Activated CD8-positive, alpha-beta memory T cell treated with anti-CD3 and anti-CD28 coated beads, Interleukin-2, amount 50 U/mL, for 24 hours (primary cell): ENCODE results near the gene KCNMB2.
"Not testable (repeated sequence)": the region's sequence is repeated elsewhere in the genome, so short reads cannot be mapped to it uniquely, and the experiment has no call there.

ENCODE experiments used
- DNase-seq: peaks from one replicate; pipeline ENCODE4 v3.0.0-alpha.2; 2020; ENCODE audit errors: extremely low read depth

KCNMB2 gene

DNA sequence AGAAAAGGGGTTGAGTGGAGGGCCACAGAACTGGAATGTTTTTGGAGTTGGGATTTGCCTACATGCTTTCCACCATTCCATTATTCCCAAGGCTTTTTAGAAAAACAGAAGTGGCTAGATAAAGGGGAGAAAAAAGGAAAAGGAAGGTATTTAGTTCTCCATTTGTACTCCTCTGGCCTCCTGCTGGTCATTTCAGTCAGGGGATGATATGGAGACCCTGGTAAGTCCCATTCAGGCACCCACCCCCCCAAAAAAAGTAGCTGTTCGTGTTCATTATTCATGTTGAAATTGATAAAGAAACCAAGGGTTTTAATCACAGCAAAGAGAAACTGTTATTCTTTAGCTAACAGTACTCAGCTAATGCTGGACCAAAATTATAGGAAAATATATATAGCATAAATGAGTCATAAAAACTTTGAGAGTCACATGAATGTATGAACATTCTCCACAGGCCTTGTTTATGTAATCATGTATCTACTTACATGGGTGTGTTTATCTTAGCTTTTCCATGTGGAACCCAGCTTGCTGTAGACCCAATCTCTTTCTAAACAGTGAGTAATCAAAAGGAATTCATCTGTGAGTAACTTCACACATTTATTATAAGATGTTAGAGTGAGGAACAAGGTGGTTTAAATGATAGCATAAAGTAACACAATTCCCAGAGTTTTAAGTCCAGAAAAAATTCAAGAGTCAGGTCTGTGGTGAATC lies 167.2 kb downstream of the KCNMB2 start:
- DNase-seq: no peak

DNA sequence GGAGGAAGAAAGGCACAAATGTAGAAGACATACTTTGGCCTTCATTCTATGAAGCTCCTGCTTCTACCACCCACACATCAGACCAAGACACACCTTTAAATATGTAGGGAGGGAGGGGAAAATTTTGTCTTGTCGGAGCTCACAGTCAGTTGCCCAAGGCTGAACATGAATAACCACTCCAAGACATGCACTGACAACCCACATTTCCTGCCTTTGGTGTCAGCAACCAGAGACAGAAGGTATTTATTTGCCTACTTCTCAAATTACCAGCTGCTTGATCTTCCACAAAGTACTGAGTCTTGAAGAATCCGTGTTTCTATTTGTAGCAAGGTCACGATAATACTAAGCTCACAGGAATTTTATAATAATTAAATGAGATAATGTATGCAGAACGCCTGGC lies 169.7 kb downstream of the KCNMB2 start:
- no peak for DNase-seq

DNA sequence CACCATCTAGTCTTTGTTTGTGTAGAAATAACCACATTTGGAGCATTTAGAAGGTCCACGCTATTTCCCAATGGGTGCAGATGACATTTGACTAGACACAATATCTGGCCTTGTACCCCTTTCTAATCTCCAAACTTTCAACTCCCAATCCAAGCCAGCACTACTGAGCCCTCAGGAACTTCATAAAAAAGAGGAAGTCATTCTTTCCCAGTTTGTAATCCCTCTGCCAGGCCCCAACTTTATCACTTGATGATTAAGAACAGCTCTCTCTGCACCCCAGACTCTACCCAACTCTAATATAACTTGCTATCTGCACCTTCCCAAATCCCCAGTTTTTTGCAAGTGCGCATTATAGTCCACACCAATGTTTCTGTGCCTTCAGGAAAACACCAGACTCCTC lies 170.2 kb downstream of the KCNMB2 start:
- no peak for DNase-seq

DNA sequence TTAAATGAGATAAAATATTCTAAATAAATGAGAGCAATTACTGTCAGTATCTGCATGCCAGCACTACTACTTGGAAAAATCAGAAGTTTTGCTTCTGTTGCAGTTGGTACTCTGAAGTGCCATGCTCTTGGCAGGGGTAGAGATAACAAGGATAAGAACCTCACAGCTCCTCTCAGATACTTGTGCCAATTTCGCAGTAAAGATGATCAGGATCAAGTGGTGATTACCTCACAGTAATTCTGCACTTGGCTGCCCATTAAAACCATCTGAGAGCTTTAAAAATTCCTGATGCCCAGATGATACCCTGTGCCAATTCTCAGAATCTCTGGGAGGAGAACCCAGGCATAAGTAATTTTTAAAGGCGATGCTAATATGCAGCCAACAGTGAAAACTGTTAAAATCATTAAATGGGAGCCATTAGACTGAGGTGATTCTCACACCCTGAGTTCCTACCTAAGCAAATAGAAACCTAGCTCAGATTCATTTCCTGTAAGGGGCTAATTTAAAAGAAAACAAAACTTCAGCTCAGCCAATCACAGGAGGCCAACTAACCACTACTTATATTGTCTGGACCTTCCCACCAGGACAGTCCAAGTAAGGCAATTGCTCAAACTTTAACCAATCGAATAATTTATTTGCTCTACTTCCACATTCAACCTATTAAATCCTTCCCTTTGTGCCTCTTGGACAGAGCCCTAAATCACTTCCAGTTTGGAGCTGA lies 171.2 kb downstream of the KCNMB2 start:
- DNase-seq: no peak

DNA sequence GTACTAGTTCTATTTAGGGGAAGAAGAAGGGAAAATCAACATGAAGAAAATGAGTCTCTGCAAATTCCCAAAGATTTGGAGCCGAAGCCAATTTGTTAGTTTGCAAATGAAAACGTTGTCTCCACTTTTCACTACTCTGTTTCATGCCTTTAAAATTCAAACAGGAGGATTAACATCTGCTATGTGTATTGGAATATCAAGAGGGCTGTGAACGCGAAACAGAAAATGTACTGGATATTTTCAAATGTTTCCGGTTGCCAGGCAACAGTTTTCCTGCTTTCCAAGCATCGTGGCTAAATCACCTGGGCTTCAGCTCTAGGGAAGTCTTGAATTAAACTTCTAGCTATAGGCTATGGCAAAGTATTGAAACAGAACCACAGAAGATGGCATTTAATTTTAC lies 172.8 kb downstream of the KCNMB2 start:
- DNase-seq: no peak

DNA sequence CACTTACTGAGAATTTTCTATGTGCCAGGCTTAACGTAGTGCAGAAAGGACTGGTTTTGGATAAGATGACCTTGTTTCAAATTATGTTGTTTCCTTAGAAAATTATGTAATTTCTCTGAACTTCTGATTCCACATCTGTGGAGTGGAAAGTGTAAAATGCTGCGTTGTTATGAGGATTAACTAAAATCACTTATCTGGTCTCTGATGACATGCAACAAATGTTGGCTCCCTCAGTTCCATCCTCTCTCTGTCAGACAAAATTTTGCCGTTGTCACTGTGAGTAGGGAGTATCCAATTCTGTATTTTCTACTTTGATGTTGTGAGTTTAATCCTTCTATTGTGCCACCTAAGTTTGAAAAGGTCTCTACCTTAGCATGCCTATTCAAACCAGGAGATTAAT lies 175.5 kb downstream of the KCNMB2 start:
- DNase-seq: no peak

DNA sequence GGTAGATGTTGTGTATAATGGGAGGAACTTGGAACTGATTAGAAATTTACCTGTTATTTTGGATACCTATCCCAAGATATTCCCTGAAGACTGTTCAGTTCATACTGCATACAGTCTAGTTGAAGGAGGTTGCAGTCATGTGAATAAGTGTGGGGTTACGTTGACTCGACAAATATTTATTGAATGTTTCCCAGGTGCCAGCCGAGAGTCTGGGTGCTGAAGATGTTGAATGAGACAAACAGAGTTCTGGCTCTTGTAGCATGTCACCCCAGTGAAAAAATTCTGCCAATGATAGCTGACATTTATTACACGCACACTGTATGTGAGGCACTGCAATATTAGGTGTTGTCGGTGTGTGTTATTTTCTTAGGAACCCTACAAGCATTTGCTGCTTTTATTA lies 176.0 kb downstream of the KCNMB2 start:
- no peak for DNase-seq

DNA sequence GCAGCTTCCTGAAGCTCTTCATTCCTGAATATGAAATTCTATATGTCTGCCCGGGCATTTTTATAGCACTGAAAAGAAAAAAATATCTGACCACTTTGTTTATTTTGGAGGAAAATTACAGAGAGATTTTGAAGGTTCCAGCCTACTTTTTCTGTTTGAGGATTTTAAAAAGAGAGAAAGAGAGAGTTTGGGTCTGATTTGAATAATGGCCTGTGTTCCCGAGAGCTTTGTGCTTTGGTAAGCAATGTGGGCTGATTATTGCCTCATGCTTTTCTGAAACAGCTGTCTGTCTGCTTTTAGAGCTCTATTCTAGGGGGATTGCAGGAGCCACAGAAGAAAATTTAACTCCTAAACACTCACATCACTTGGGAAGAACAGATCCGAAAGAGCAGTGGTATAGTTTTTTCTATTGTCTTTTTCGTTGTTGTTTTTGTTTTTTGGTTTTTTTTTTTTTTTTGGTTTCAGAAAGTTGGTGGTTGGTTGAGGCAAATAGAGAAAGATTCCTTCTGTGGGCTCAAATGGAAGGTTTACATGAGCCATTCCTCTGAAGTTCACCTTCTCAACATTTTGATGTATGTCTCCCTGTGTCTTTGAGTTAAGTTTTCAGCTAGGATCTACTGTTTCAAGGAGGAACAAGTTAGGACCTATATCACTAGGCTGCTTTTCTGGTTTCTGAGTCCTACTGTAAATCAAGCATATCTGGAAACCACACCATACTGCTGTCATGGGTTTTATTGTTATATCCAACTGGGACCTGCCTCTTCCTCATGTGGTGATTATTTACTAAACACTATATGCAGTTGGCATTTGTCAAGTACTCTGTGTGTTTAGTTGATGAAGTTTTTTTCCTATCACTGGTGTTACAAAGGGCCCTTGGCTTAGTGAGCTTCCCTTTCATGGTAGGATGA lies 178.9 kb downstream of the KCNMB2 start:
- no peak for DNase-seq

DNA sequence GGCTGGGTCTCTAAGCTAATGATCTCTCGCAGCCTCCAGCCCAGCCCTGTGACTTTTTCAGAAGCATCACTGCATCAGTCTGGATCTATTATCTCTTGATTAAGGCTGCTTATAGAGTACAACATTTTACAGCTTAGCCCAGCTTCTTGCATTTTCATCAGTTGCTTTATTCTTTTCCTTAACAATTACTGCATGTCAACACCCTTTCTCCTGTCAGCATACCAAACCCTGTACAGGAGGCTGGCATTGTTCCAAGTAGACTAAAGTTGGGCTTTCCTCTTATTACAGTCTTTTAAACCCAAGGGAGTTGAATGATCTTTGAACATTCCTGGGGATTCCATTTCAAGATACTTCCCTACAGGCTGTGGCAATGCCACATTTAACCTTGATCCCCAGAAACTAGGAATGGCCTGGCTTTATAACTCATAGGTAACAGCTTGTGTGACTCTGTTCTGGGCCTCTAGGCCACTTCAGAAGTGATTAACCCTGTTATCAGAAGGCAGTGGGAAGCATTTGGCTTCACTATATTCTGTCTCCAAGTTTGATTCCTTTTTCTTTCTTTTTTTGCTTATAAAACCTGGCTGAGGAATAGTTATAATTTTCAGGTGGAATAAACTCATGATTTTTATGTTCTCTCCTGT lies 182.9 kb downstream of the KCNMB2 start:
- DNase-seq: no peak

DNA sequence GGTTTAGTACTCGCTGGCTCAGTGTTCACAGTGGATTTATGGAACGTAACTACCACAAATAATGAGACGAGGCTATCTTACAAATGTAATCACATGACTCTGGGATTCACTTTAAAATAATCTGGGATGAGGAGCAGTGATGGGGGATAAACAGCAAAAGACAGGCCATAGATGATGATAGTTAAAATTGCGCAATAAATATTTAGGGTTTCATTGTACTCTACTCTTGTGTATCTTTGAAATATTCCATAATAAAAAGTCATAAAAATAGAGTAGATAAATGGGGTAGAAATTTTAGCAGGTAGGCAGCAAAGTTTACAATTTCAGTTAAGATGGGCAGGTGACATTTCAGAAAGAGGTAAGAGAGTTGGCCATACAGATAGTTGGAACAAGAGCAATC lies 196.6 kb downstream of the KCNMB2 start:
- DNase-seq: no peak

DNA sequence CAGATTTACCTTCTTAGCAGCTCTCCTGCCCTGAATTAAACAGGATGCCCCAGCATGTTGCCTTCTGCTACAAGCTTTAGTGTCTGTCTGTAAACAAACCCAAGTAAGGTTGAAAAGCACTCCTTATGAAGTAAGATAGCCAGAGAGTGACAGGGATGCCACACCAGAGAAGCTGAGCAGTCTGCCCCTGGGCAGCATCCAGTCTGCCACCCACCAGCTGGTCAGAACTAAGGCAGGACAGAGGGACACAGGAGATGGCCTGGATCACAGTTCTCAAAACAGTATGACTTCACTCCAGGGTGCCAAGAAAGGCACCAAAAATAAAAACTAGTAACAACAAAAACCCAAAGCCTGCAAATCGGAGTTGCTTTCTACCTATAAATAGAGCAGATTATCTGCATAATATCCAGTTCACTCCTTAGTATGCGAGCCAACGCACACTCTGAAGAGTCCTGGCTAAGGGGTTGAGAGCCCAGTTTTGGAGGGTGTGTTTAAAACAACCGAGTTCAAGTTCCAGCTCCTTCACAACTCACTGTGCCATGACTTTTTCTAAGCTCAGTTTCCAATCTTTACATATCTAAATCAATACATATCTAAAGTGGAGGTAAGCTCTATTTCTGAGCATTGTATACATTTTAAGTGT lies 198.9 kb downstream of the KCNMB2 start:
- no peak for DNase-seq

DNA sequence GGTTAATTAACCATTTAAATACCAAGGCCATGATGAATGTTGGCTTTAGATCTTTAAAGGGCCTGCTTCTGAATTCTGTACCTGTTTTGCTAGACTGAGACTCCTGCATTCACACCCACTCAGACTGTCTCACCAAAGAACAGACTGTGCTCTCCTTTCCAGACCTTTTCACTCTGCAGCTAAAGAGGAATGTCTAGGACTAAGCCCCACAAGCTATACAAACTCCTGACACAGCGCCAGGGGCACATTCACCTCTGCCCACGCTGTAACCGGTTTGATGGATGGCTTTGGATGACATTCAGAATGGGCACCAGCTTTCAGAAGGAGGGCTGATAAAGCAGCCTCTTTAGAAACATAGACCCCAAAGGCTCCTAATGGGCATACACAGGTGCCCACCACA lies 200.1 kb downstream of the KCNMB2 start:
- DNase-seq: no peak

DNA sequence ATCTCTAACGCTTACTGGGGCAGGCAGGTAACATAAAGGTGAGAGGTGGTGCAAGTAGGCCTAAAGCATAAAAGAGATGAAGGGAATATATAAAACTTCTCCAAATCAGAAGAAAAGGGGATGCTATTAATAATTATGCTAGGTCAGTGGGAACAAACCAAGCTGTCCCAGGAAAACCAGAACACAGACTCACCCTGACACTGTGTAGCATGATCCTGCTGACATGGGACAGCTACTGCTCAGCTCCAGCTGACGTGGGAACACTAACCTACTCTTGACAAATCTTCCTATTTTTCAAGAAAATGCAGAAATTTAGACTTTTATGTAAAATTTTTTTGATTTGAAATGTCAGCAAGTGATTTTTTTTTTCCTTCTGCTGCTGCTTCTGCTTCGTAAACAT lies 203.5 kb downstream of the KCNMB2 start:
- no peak for DNase-seq

DNA sequence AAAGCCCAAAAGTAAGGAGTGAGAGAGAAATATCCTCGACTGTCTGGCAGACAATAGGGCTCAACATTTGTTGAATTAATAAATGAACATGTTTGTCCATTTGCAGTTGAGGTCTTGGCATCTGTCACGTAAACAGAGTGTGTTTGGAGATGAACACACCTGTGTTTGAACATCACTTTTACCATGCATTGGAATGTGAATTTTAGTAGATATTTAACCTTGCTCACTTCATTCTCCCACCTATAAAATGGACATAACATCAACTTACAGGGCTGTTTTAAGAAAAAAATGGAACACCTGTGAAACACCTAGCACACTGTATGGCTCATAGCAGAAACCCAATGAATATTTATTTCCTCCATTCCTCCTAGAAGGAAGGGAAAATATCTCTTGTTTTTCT lies 204.8 kb downstream of the KCNMB2 start:
- no peak for DNase-seq

DNA sequence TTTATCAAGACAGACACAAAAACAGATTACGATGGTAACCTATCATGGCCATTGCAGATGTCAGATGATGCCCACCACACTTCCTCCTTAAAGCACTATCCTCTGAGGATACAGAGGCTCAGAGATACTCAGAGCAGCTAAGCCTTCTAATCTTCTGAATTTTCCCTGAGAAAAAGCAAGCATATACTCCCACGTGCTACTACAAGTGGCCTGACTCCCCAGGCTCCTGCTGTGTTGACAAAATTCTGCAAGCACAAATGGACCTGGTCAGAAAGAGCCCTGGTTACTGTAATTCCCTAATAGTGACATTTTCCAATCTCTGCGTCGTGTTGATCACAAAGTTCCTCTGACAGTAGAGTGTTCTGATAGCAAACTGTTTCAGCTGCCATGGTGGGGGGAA lies 207.1 kb downstream of the KCNMB2 start:
- DNase-seq: no peak

DNA sequence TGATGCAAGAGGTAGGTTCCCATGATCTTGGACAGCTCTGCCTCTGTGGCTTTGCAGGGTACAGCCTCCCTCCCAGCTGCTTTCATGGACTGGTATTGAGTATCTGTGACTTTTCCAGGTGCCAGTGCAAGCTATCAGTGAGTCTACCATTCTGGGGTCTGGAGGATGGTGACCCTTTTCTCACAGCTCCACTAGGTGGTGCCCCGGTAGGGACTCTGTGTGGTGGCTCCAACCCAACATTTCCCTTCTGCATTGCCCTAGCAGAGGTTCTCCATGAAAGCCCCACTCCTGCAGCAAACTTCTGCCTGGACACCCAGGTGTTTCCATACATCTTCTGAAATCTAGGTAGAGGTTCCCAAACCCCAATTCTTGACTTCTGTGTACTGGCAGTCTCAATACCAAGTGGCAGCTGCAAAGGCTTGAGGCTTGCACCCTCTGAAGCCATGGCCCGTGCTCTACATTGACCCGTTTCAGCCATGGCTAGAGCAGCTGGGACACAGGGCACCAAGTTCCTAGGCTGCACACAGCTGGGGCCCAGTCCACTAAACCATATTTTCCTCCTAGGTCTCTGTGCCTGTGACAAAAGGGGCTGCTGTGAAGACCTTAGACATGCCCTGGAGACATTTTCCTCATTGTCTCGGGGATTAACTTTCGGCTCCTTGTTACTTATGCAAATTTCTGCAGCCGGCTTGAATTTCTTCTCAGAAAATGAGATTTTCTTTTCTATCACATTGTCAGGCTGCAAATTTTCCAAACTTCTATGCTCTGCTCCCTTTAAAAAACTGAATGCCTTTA lies 209.8 kb downstream of the KCNMB2 start:
- not testable (repeated sequence) for DNase-seq

DNA sequence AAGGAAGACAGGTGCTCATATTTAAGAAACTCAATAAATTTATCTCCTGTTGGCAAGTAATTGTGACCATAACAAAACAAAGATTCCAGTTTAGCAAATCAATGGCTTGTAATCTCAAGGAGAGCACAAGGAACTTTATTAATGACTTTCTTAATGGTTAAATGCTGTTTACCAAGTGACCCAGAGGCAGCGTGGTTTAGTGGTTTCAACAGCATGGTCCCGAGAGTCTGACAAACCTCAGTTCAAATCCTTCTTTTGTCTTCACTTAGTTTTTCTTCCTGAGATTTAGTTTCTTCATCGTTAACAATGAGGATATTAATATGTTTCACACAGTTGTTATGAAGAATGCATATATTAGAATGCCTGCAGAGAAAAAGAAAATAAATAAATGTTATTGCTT lies 212.6 kb downstream of the KCNMB2 start:
- DNase-seq: no peak

DNA sequence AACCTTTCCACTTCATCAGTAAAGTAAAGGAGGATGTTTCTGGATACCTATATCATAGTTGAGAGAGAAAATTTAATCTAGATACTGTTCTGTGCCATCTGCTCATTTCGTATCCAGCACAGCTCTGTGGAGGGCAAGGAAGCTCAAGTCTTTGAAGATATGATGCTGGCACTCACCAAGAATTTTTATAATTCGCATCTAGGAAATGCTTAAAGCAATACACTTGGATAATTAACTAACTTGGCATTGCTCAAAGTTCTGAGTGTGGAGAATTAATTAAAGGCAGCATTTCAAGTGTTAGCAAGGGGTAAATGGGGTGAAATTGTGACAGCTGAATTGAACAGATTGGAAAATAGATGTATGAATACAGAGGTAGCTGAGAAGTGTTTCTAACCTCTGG lies 213.2 kb downstream of the KCNMB2 start:
- DNase-seq: no peak

DNA sequence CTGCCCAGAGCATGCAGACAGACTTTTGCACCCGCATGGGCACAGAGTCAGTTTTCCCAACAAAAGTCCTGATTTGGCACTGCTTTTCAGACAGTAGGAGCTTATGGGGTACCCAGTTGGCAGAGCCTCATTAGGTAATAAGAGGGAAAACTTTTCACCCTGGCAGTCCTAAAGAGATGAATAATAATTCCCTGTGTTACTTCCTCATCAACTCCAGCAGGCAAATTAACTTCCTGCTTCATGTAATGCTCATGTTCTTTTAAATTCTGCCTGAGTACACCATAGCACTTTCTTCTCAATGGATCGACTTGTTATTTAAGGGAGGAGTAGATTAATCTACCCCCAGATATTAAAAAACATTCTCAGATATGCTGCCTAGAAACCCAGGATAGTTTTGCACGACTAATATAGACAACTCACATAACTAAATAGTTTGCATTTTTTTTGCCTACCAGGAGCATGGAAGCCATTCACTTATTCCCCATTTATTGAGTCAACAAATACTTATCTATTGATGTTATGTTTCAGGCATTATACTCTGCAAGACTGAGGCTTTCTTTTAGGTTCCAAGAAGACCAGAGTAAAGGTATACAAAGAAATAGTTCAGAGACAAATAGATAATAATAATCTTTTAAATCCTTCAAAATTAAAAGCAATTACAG lies 214.5 kb downstream of the KCNMB2 start:
- no peak for DNase-seq

DNA sequence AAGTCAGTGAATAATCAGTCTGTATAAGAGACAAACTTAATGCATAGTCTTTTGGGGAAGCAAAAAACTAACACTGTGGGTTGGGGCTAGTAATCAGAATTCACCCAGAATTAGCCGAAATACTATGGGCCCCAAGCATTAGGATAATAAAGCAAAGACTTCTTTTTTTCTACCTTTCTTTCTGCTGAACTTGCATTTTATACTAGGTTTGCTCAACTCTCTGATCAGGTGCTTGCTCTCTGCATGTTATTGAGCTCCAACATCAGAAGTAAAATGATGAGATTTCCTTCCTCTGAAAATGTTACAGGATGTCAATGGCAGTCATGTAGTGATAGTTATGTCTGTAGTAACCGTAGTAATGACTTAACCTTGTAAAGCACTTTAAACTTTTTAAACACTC lies 216.6 kb downstream of the KCNMB2 start:
- no peak for DNase-seq
